Measurements from ENCODE around the gene ZBTB7C. TPM values are rescaled to one million over a fixed set of nuclear protein-coding genes. Genes with fewer than 3 reads are reported as not detected.

Gene ZBTB7C
- total RNA-seq, 1 donor from 2014 or later = 2.7 TPM

- no peaks in the 10 kb centered on the region for H3K9me3 ChIP-seq (replicated peaks)
- H3K4me1 ChIP-seq = peaks cover 46% of the 10 kb centered on the region
- intact Hi-C loops (cut with micrococcal nuclease) = no loop called here
These were observed 335.8 kb downstream of the ZBTB7C start for GRCh38 chr18:48073211-48073930.

GRCh38 chr18:48072428-48073204 lies 336.6 kb downstream of the ZBTB7C start:
- Histone ChIP-seq H3K4me3 (no peak overlapping the region), H3K36me3 (no peaks in the 10 kb centered on the region), H3K27me3 (ENCODE audit: low read depth) (no peaks in the 10 kb centered on the region), H3K4me1 (peaks cover 45% of the 10 kb centered on the region), H3K9me3 (replicated peaks) (no peaks in the 10 kb centered on the region), H3K27ac (replicated peaks) (peak overlapping the region; percentile 86)
- no peak for TF ChIP-seq CTCF (IDR thresholded peaks at IDR 0.05; ENCODE audit: borderline replicate concordance)
- no peak for DNase-seq
- intact Hi-C loops (cut with micrococcal nuclease) = no loop called here

More at GRCh38 chr18:48073211-48073930, 335.8 kb downstream of the ZBTB7C start:
- TF ChIP-seq CTCF (IDR thresholded peaks at IDR 0.05; ENCODE audit: borderline replicate concordance) = no peak
- Histone ChIP-seq H3K36me3 (no peaks in the 10 kb centered on the region), H3K27me3 (ENCODE audit: low read depth) (no peaks in the 10 kb centered on the region), H3K4me3 (no peak overlapping the region), H3K27ac (replicated peaks) (peak overlapping the region; percentile 86)
- no peak for DNase-seq

- TF ChIP-seq CTCF (IDR thresholded peaks at IDR 0.05; ENCODE audit: borderline replicate concordance) = no peak
- intact Hi-C loops (cut with micrococcal nuclease) = no loop called here
- no peaks in the 10 kb centered on the region for H3K27me3 ChIP-seq (ENCODE audit: low read depth)
- H3K4me3 ChIP-seq = no peak overlapping the region
- H3K36me3 ChIP-seq = no peaks in the 10 kb centered on the region
- H3K27ac ChIP-seq (replicated peaks) = no peak overlapping the region
- peaks cover 24% of the 10 kb centered on the region for H3K4me1 ChIP-seq
- DNase-seq = no peak
- no peaks in the 10 kb centered on the region for H3K9me3 ChIP-seq (replicated peaks)
These were observed 340.2 kb downstream of the ZBTB7C start for GRCh38 chr18:48068916-48069445.

- no peaks in the 10 kb centered on the region for H3K4me1 ChIP-seq
- no peaks in the 10 kb centered on the region for H3K36me3 ChIP-seq
- H3K27ac ChIP-seq (replicated peaks) = no peak overlapping the region
- no peak for TF ChIP-seq CTCF (IDR thresholded peaks at IDR 0.05; ENCODE audit: borderline replicate concordance)
- no peaks in the 10 kb centered on the region for H3K27me3 ChIP-seq (ENCODE audit: low read depth)
- no peak for DNase-seq
- H3K9me3 ChIP-seq (replicated peaks) = no peaks in the 10 kb centered on the region
- intact Hi-C loops (cut with micrococcal nuclease) = no loop called here
- H3K4me3 ChIP-seq = no peak overlapping the region
These were observed 342.9 kb downstream of the ZBTB7C start for GRCh38 chr18:48066225-48066652.

GRCh38 chr18:48065601-48065995 lies 343.6 kb downstream of the ZBTB7C start:
- Histone ChIP-seq H3K27ac (replicated peaks) (no peak overlapping the region), H3K4me1 (no peaks in the 10 kb centered on the region), H3K9me3 (replicated peaks) (no peaks in the 10 kb centered on the region), H3K27me3 (ENCODE audit: low read depth) (no peaks in the 10 kb centered on the region), H3K36me3 (no peaks in the 10 kb centered on the region), H3K4me3 (no peak overlapping the region)
- intact Hi-C loops (cut with micrococcal nuclease) = no loop called here
- TF ChIP-seq CTCF (IDR thresholded peaks at IDR 0.05; ENCODE audit: borderline replicate concordance) = no peak
- no peak for DNase-seq

Data from left ventricle myocardium inferior (tissue), 1 donor.